Motor neuron (in vitro differentiated cells): ENCODE measurements around the gene RANBP1. TPM values are rescaled to one million over a fixed set of nuclear protein-coding genes. Genes with fewer than 3 reads are reported as not detected.

Source experiments
- ATAC-seq, 8 experiments: fragments of 200-7000 bp; cut with Tn5 transposase; replicated peaks in 6 of 8; 2 replicates each; pipeline ENCODE4 v1.8.0; 2021; ENCODE audit warnings: mild to moderate bottlenecking in 8 of 8, moderate library complexity in 8 of 8
- H3K27ac ChIP-seq, 2 donors: fragments of 250-450 bp; sonication (Bioruptor Pico); 2 replicates each; pipeline ENCODE4 v1.9.0; 2021; ENCODE audit warnings: antibody characterized with exemption in 2 of 2, mild to moderate bottlenecking in 2 of 2, moderate library complexity in 1 of 2
- H3K4me1 ChIP-seq, 2 donors: fragments of 250-450 bp; sonication (Bioruptor Pico); replicated peaks in 1 of 2; 2 replicates each; pipeline ENCODE4 v1.6.1; 2021; ENCODE audit warnings: antibody characterized with exemption in 2 of 2, mild to moderate bottlenecking in 2 of 2, moderate library complexity in 1 of 2
- H3K4me3 ChIP-seq, 5 donors: fragments of 250-450 bp; sonication (Bioruptor Pico); 2 replicates each; pipeline ENCODE4 v1.9.0; 2021; ENCODE audit warnings: antibody characterized with exemption in 5 of 5, mild to moderate bottlenecking in 5 of 5, moderate library complexity in 4 of 5
- WGBS, 10 experiments: fragments of 450-650 bp; shearing (Covaris generic); methylation state at CpG; one replicate each; pipeline ENCODE4 v1.0.0; 2022; 5-methylcytosine and 5-hydroxymethylcytosine counted together
- in situ Hi-C, 9 experiments: fragments of 400-800 bp; cut with MboI; loops; one replicate each; pipeline ENCODE4 v1.15.0; 2021; ENCODE audit warnings: low sequenced_read_pairs in 9 of 9, low pct_unique_long_range_greater_than_20kb in 2 of 9; ENCODE audit not compliant: unreplicated experiment in 9 of 9
- total RNA-seq, 8 experiments: library from RNA; unstranded; fragments of 300-600 nt; gene quantifications; 2 replicates each; pipeline versions ENCODE4 v1.2.3 to v1.2.4, GENCODE V29; 2022

The RANBP1 gene
- total RNA-seq, 8 experiments from 2014 or later: 105 to 282 (median 143) TPM

- no peaks in the 10 kb centered on the region for H3K4me1 ChIP-seq
- 80 to 100% (median 94%) methylated on average over 1 to 10 of the region's 16 CpGs for WGBS, 10 experiments
- H3K4me3 ChIP-seq: no peak overlapping the region
- in situ Hi-C loops: no loop called here
- no peak overlapping the region for H3K27ac ChIP-seq
- no peak for ATAC-seq
Measured at GRCh38 chr22:20091690-20092476, 24.0 kb upstream of the RANBP1 start.

GRCh38 chr22:20092477-20092854, 23.4 kb upstream of the RANBP1 start:
- 80 to 100% (median 96%) methylated on average over 1 to 7 of the region's 11 CpGs; no CpG with 5 or more reads in 3 of the 10 experiments for WGBS, 10 experiments
- no peak for ATAC-seq
- no peak overlapping the region for H3K4me3 ChIP-seq
- no peaks in the 10 kb centered on the region for H3K4me1 ChIP-seq
- peak overlapping the region in 1 of 2 donors; percentile 17 for H3K27ac ChIP-seq
- in situ Hi-C loops: no loop called here

- no peaks in the 10 kb centered on the region for H3K4me1 ChIP-seq
- no peak overlapping the region for H3K27ac ChIP-seq
- in situ Hi-C loops: no loop called here
- peak in 4 of 8 experiments; percentile 10 to 92 (median 72) for ATAC-seq
- 84 to 100% (median 97%) methylated on average over 1 to 6 of the region's 13 CpGs; no CpG with 5 or more reads in 1 of the 10 experiments for WGBS, 10 experiments
- no peak overlapping the region for H3K4me3 ChIP-seq
Measured at GRCh38 chr22:20093418-20094196, 22.3 kb upstream of the RANBP1 start.

- no peak overlapping the region for H3K4me3 ChIP-seq
- WGBS, 10 experiments: 88 to 100% (median 100%) methylated on average over 1 to 7 of the region's 15 CpGs; no CpG with 5 or more reads in 3 of the 10 experiments
- H3K27ac ChIP-seq: no peak overlapping the region
- in situ Hi-C loops: no loop called here
- ATAC-seq: peak in 1 of 8 experiments; percentile 5
- no peaks in the 10 kb centered on the region for H3K4me1 ChIP-seq
Measured at GRCh38 chr22:20094197-20094807, 21.6 kb upstream of the RANBP1 start.

- in situ Hi-C loops: no loop called here
- H3K27ac ChIP-seq: no peak overlapping the region
- no peaks in the 10 kb centered on the region for H3K4me1 ChIP-seq
- whole genome bisulfite sequencing, 10 experiments: 94 to 100% (median 100%) methylated on average over 1 to 4 of the region's 4 CpGs; no CpG with 5 or more reads in 2 of the 10 experiments
- H3K4me3 ChIP-seq: no peak overlapping the region
- no peak for ATAC-seq
Measured at GRCh38 chr22:20095521-20095920, 20.4 kb upstream of the RANBP1 start.

GRCh38 chr22:20096574-20097420, 19.1 kb upstream of the RANBP1 start:
- in situ Hi-C loops: no loop called here
- ATAC-seq: no peak
- H3K27ac ChIP-seq: no peak overlapping the region
- H3K4me1 ChIP-seq: no peaks in the 10 kb centered on the region
- 83 to 100% (median 100%) methylated on average over 1 to 2 of the region's 2 CpGs; no CpG with 5 or more reads in 1 of the 10 experiments for WGBS, 10 experiments
- H3K4me3 ChIP-seq: no peak overlapping the region

GRCh38 chr22:20099099-20099711, 16.7 kb upstream of the RANBP1 start:
- Histone ChIP-seq H3K4me1 (no peaks in the 10 kb centered on the region), H3K4me3 (no peak overlapping the region), H3K27ac (no peak overlapping the region)
- 93 to 100% (median 100%) methylated on average over 1 to 4 of the region's 6 CpGs; no CpG with 5 or more reads in 3 of the 10 experiments for WGBS, 10 experiments
- in situ Hi-C loops: no loop called here
- no peak for ATAC-seq

- ATAC-seq: no peak
- in situ Hi-C loops: no loop called here
- Histone ChIP-seq H3K27ac (peak overlapping the region in 1 of 2 donors; percentile 16), H3K4me1 (no peaks in the 10 kb centered on the region), H3K4me3 (no peak overlapping the region)
- WGBS, 10 experiments: 70 to 100% (median 96%) methylated on average over 1 to 8 of the region's 8 CpGs; no CpG with 5 or more reads in 4 of the 10 experiments
Measured at GRCh38 chr22:20101638-20102037, 14.3 kb upstream of the RANBP1 start.

- no peak overlapping the region for H3K4me3 ChIP-seq
Measured at GRCh38 chr22:20102203-20102780, 13.6 kb upstream of the RANBP1 start.

GRCh38 chr22:20105456-20106204, 10.3 kb upstream of the RANBP1 start:
- H3K4me3 ChIP-seq: no peak overlapping the region
- H3K4me1 ChIP-seq: no peaks in the 10 kb centered on the region
- WGBS, 10 experiments: 80 to 94% methylated on average over 3 to 6 of the region's 7 CpGs; no CpG with 5 or more reads in 8 of the 10 experiments
- in situ Hi-C loops: no loop called here
- H3K27ac ChIP-seq: peak overlapping the region; percentile 5 to 9
- no peak for ATAC-seq

More at GRCh38 chr22:20102203-20102780, 13.6 kb upstream of the RANBP1 start:
- ATAC-seq: no peak
- Histone ChIP-seq H3K27ac (peak overlapping the region in 1 of 2 donors; percentile 16), H3K4me1 (no peaks in the 10 kb centered on the region)
- 59 to 100% (median 86%) methylated on average over 1 to 9 of the region's 12 CpGs; no CpG with 5 or more reads in 2 of the 10 experiments for WGBS, 10 experiments
- in situ Hi-C loops: no loop called here

GRCh38 chr22:20106205-20106848, 9.6 kb upstream of the RANBP1 start:
- Histone ChIP-seq H3K27ac (peak overlapping the region; percentile 5 to 9), H3K4me3 (no peak overlapping the region), H3K4me1 (no peaks in the 10 kb centered on the region)
- WGBS, 10 experiments: 85 to 100% (median 91%) methylated on average over 1 to 10 of the region's 20 CpGs; no CpG with 5 or more reads in 4 of the 10 experiments
- in situ Hi-C loops: no loop called here
- ATAC-seq: no peak
